ENCODE results near the gene PRMT5.

DNA sequence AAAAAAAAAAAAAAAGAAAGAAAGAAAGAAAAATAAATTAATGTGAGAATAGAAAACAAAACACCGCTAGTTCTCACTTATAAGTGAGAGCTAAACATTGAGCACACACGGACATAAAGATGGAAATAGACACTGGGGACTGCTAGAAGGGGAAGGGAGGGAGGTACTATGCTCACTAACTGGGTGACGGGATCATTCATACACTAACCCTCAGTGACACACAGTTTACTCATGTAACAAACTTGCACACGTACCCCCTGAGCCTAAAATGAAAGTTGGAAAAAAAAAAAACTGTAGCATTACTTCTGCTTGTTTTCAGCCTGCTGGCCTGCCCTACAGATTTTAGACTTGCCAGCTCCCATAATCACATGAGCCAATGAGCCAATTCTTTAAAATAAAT, 10.5 kb upstream of the PRMT5 start:
- TF ChIP-seq POLR2A (IDR thresholded peaks at IDR 0.05): no peak
- TF ChIP-seq, protein P1, sequence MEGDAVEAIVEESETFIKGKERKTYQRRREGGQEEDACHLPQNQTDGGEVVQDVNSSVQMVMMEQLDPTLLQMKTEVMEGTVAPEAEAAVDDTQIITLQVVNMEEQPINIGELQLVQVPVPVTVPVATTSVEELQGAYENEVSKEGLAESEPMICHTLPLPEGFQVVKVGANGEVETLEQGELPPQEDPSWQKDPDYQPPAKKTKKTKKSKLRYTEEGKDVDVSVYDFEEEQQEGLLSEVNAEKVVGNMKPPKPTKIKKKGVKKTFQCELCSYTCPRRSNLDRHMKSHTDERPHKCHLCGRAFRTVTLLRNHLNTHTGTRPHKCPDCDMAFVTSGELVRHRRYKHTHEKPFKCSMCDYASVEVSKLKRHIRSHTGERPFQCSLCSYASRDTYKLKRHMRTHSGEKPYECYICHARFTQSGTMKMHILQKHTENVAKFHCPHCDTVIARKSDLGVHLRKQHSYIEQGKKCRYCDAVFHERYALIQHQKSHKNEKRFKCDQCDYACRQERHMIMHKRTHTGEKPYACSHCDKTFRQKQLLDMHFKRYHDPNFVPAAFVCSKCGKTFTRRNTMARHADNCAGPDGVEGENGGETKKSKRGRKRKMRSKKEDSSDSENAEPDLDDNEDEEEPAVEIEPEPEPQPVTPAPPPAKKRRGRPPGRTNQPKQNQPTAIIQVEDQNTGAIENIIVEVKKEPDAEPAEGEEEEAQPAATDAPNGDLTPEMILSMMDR (IDR thresholded peaks at IDR 0.05 in 4 of 5, conservative IDR thresholded peaks at IDR 0.05 in 1 of 5): no peak

All from gastrocnemius medialis (tissue), 4 donors.